HepG2 (cell line): ENCODE data around the gene PPP4R2. TPM values are rescaled to one million over a fixed set of nuclear protein-coding genes. Genes with fewer than 3 reads are reported as not detected.
A peak's percentile ranks its signal among the peaks of the same experiment; 100 is the strongest.

Source experiments
- ATAC-seq: fragments of 200-7000 bp; cut with Tn5 transposase; 3 replicates; pipeline ENCODE4 v1.9.1; 2020; ENCODE audit warnings: mild to moderate bottlenecking, moderate library complexity
- BruUV-seq: library from RNA; stranded (reverse); fragments of 400-500 nt; replicated peaks from 2 replicates; lab custom pipeline; 2021; lab: Mats Ljungman, UMichigan
- CTCF ChIA-PET: fragments of 300-600 bp; formaldehyde crosslinking; extraction: SDS; loops from one replicate; lab custom pipeline; 2021; ENCODE audit warnings: low total read pairs, inconsistent platforms, low intra/inter-chr PET ratio; lab: Yijun Ruan, JAX
- POLR2A ChIA-PET: fragments of 350-600 bp; sonication (Branson Sonifier 250); formaldehyde crosslinking; loops from one replicate; lab custom pipeline; 2020; ENCODE audit warnings: antibody characterized with exemption, inconsistent platforms; lab: Yijun Ruan, JAX
- DNase-seq: peaks from one replicate; pipeline ENCODE4 v3.0.0-alpha.2; 2015; ENCODE audit warnings: low spot score
- FAIRE-seq: peaks from 3 replicates; lab custom pipeline; 2011; peaks lifted over from hg19 to GRCh38; lab: Jason Lieb, UNC
- H2AFZ ChIP-seq: one replicate; pipeline ENCODE4 v1.6.1; 2011; ENCODE audit warnings: low read length, inconsistent platforms
- H3K27ac ChIP-seq: fragments of 300-600 bp; 3 replicates; pipeline ENCODE4 v1.8.0; 2011; ENCODE audit warnings: mixed run types, mild to moderate bottlenecking, mixed read lengths, low read length, inconsistent platforms; ENCODE audit not compliant: insufficient read depth; ENCODE audit errors: extremely low read length
- H3K27me3 ChIP-seq, 2 experiments: fragments of 200-600 bp in 1 of 2; 2 replicates in 1 of 2; 3 replicates in 1 of 2; pipeline versions ENCODE4 v1.6.0 to v1.8.0; 2011; ENCODE audit warnings: low read length in 2 of 2, mild to moderate bottlenecking in 2 of 2, moderate library complexity in 2 of 2, inconsistent platforms in 1 of 2; ENCODE audit not compliant: insufficient read depth in 2 of 2, control insufficient read depth in 1 of 2
- H3K36me3 ChIP-seq, 2 experiments: fragments of 200-600 bp in 1 of 2; replicated peaks in 1 of 2; 2 replicates in 1 of 2; 3 replicates in 1 of 2; pipeline versions ENCODE4 v1.5.1 to v1.8.0; 2011; ENCODE audit warnings: low read length in 2 of 2, inconsistent platforms in 1 of 2; ENCODE audit not compliant: insufficient read depth in 2 of 2, control insufficient read depth in 1 of 2
- H3K4me1 ChIP-seq: 2 replicates; pipeline ENCODE4 v1.5.1; 2012; ENCODE audit warnings: low read length, inconsistent platforms; ENCODE audit not compliant: insufficient read depth
- H3K4me2 ChIP-seq: 2 replicates; pipeline ENCODE4 v1.6.0; 2011; ENCODE audit warnings: low read depth, low read length, inconsistent platforms
- H3K4me3 ChIP-seq, 3 experiments: fragments of 200-600 bp in 1 of 3; sonication (generic), shearing (Covaris generic) in 1 of 3; replicated peaks in 1 of 3; 2 replicates each; pipeline ENCODE4 v1.5.1; 2011 to 2016; ENCODE audit warnings: low read length in 3 of 3, inconsistent platforms in 2 of 3, low read depth in 2 of 3, mild to moderate bottlenecking in 2 of 3, control low read depth in 1 of 3, mixed read lengths in 1 of 3; ENCODE audit not compliant: insufficient read depth in 1 of 3
- H3K79me2 ChIP-seq: one replicate; pipeline ENCODE4 v1.6.1; 2011; ENCODE audit warnings: low read length, inconsistent platforms; ENCODE audit not compliant: insufficient read depth
- H3K9ac ChIP-seq: 2 replicates; pipeline ENCODE4 v1.6.0; 2011; ENCODE audit warnings: mild to moderate bottlenecking, low read depth, low read length, inconsistent platforms; ENCODE audit not compliant: insufficient read depth
- H3K9me3 ChIP-seq: 2 replicates; pipeline ENCODE4 v1.5.1; 2012; ENCODE audit warnings: mild to moderate bottlenecking, low read length
- H4K20me1 ChIP-seq: 2 replicates; pipeline ENCODE4 v1.6.0; 2011; ENCODE audit warnings: inconsistent platforms, mild to moderate bottlenecking, low read length, moderate library complexity; ENCODE audit not compliant: insufficient read depth
- BHLHE40 ChIP-seq: IDR thresholded peaks from 2 replicates; pipeline ENCODE4 v1.6.1; 2011; ENCODE audit warnings: low read length, improper control_type of control experiment
- HDAC6 ChIP-seq: fragments of 200-600 bp; sonication (generic); IDR thresholded peaks from 2 replicates; pipeline ENCODE4 v1.7.0; 2017; ENCODE audit warnings: mild to moderate bottlenecking, antibody characterized with exemption, low read length, low read depth
- RBM22 ChIP-seq: fragments of 200-400 bp; formaldehyde crosslinking; optimal IDR thresholded peaks from 2 replicates; pipeline ENCODE3; 2017; ENCODE audit warnings: mild to moderate bottlenecking, low read length, moderate library complexity
- ZEB1 ChIP-seq: IDR thresholded peaks from 2 replicates; pipeline ENCODE4 v1.6.1; 2012; ENCODE audit warnings: mild to moderate bottlenecking, low read depth, inconsistent platforms; ENCODE audit not compliant: insufficient replicate concordance
- WGBS: methylation state at CpG from one replicate; pipeline ENCODE4 v1.1.6; 2017; ENCODE audit warnings: low lambda C conversion rate; 5-methylcytosine and 5-hydroxymethylcytosine counted together
- in situ Hi-C: cut with HindIII; loops from 2 replicates; pipeline ENCODE4 v1.10.0; 2017; ENCODE audit warnings: low pct_unique_long_range_greater_than_20kb; ENCODE audit not compliant: extremely low pct_ligation_motif_present
- intact Hi-C: fragments of 100-400 bp; cut with micrococcal nuclease; formaldehyde crosslinking; loops from one replicate; pipeline ENCODE4 v1.10.0; 2022; ENCODE audit not compliant: unreplicated experiment
- polyA plus RNA-seq, 8 experiments: library from polyadenylated mRNA; depleted of rRNA in 3 of 8; stranded (reverse) in 7 of 8; unstranded in 1 of 8; fragments of >200 nt; fragmentation: Illumina TruSeq in 4 of 8; extraction: Trizol in 4 of 8; gene quantifications; 2 replicates each; pipeline versions ENCODE4 v1.2.1 to v1.2.3, GENCODE V29; 2011 to 2016; ENCODE audit warnings: low read depth in 4 of 8, missing spikeins in 1 of 8, mixed read lengths in 1 of 8; ENCODE audit not compliant: insufficient read depth in 1 of 8
- total RNA-seq, 5 experiments: library from RNA; depleted of rRNA; stranded (reverse); fragments of >200 nt; fragmentation: Illumina TruSeq; extraction: Trizol; gene quantifications; 2 replicates each; pipeline ENCODE4 v1.2.3, GENCODE V29; 2016; ENCODE audit warnings: low read depth in 1 of 5

PPP4R2 gene
- total and polyA plus RNA-seq, 2 of the 13 experiments (the other 11 are each of a cell fraction or from before 2014, with no cell fraction given), result 22.3 to 161 TPM

DNA sequence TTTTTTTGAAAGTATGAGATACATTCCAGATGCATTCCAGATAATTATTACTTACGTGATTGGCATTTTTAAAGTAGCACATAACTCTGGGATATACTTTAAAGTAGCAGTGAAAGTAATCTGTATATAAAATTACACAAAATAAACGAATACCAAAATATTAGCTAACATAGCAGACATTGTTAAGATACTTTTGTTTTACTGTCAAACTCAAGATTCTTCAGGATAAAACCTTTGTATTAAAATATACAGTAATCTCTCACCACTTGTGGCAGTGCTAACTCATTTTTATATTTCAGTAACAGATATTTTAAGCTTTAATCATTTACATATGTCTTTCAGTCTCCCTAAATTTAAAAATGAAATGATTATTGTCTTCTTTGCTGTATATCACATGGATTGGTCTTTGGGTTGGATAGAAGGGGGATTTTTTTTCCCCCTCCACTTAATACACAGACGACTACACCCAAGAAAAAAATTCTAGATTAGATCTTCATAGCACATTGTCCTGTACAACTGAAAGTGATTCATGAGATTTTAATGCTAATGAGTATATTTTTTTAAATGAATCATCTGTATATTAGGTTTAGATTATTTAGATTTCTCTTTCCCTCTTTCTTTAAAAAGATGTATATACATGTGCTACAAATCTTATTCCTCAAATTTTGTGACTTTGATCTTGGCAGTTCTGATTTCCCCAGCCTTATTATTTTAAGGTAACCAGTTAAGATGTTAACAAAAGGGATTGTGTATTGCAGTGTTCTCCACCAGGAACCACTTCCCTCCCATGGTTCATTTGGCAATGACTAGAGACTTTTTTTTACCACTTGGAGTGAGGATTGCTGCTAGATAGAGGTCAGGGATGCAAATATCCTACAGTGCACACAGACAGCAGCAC, 40.3 kb downstream of the PPP4R2 start:
- Histone ChIP-seq H2AFZ (no peak overlapping the region), H3K4me2 (peak overlapping the region; percentile 56; the same call in 1 of the 2 replicates), H3K36me3 (peaks cover 1 to 2% of the 10 kb centered on the region in 2 experiments; a peak in 1 of 5 replicates), H3K27me3 (no peaks in the 10 kb centered on the region), H3K27ac (peak overlapping the region; percentile 48), H3K4me3 (no peak overlapping the region), H3K79me2 (peaks cover 98% of the 10 kb centered on the region), H3K4me1 (peaks cover 97% of the 10 kb centered on the region), H4K20me1 (peaks cover 93% of the 10 kb centered on the region), H3K9ac (no peak overlapping the region), H3K9me3 (no peaks in the 10 kb centered on the region)
- in situ Hi-C loops (no loop called here), intact Hi-C loops (no loop called here)
- ChIA-PET CTCF (no interaction called here), POLR2A (no interaction called here)
- ATAC-seq (peak; percentile 33; the same call in 2 of the 3 replicates), DNase-seq (peak; percentile 10), FAIRE-seq (no peak)
- BruUV-seq, result no TSS peak
- 82% methylated on average over 3 of the region's 3 CpGs for WGBS
- TF ChIP-seq RBM22 (peak; percentile 57), HDAC6 (no peak), ZEB1 (no peak)

GRCh38 chr3:73041537-73041936, 44.9 kb downstream of the PPP4R2 start:
- H4K20me1 ChIP-seq, result peaks cover 95% of the 10 kb centered on the region
- no peaks in the 10 kb centered on the region for H3K27me3 ChIP-seq
- intact Hi-C loops, result no loop called here
- ChIA-PET POLR2A (no interaction called here), CTCF (no interaction called here)
- peaks cover 99% of the 10 kb centered on the region for H3K79me2 ChIP-seq
- H3K36me3 ChIP-seq, result 0 out of 5 replicates have a peak, but pooled peaks cover 0 to 2% of the 10 kb centered on the region in 2 experiments
- no peak for FAIRE-seq
- in situ Hi-C loops, result no loop called here
- H3K9me3 ChIP-seq, result no peaks in the 10 kb centered on the region
- H3K4me1 ChIP-seq, result peaks cover 91% of the 10 kb centered on the region
- no peak overlapping the region for H3K27ac ChIP-seq
- BruUV-seq, result no TSS peak
- H2AFZ ChIP-seq, result no peak overlapping the region
- TF ChIP-seq BHLHE40, result no peak
- TF ChIP-seq RBM22, result peak; percentile 73
- no peak for DNase-seq
- 86% methylated on average over 3 of the region's 3 CpGs for WGBS
- no peak for ATAC-seq
- H3K4me2 ChIP-seq, result no peak overlapping the region
- no peak overlapping the region for H3K4me3 ChIP-seq
- H3K9ac ChIP-seq, result no peak overlapping the region
